Activated naive CD8-positive, alpha-beta T cell treated with anti-CD3 and anti-CD28 coated beads, Interleukin-2, amount 50 U/mL, for 16 hours (primary cell): ENCODE measurements around the gene ZNF23.

Experiments used
- DNase-seq: peaks from one replicate; pipeline ENCODE4 v3.0.0-alpha.2; 2020; ENCODE audit warnings: low read depth, low spot score

The ZNF23 gene

GRCh38 chr16:71472051-71472450 lies 10.0 kb upstream of the ZNF23 start:
- DNase-seq: no peak

GRCh38 chr16:71467810-71468209 lies 5.8 kb upstream of the ZNF23 start:
- DNase-seq: no peak

GRCh38 chr16:71464231-71464630 lies 2.2 kb upstream of the ZNF23 start:
- no peak for DNase-seq

GRCh38 chr16:71460941-71461340 lies 1.1 kb downstream of the ZNF23 start:
- no peak for DNase-seq

- DNase-seq: no peak
Observed at GRCh38 chr16:71460236-71460635, 1.8 kb downstream of the ZNF23 start.

- no peak for DNase-seq
Observed at GRCh38 chr16:71459510-71459909, 2.5 kb downstream of the ZNF23 start.

GRCh38 chr16:71456801-71457200 lies 5.2 kb downstream of the ZNF23 start:
- no peak for DNase-seq

- no peak for DNase-seq
Observed at GRCh38 chr16:71453036-71453435, 9.0 kb downstream of the ZNF23 start.

- DNase-seq: no peak
Observed at GRCh38 chr16:71449020-71449419, 13.0 kb downstream of the ZNF23 start.

GRCh38 chr16:71448274-71448866 lies 13.7 kb downstream of the ZNF23 start:
- no peak for DNase-seq

GRCh38 chr16:71443714-71444113 lies 18.3 kb downstream of the ZNF23 start:
- DNase-seq: no peak

GRCh38 chr16:71442051-71442440 lies 20.0 kb downstream of the ZNF23 start, which contains the start of gene TLE7:
Gene TLE7, minus strand, starts transcription at chr16:71442054. Its CDS starts 8,730 bp downstream, at chr16:71433324.
- no peak for DNase-seq

GRCh38 chr16:71441348-71442050 lies 20.5 kb downstream of the ZNF23 start:
- no peak for DNase-seq

GRCh38 chr16:71440669-71441347 lies 21.2 kb downstream of the ZNF23 start:
- no peak for DNase-seq

- no peak for DNase-seq
Observed at GRCh38 chr16:71439523-71439922, 22.5 kb downstream of the ZNF23 start.

GRCh38 chr16:71436473-71436872 lies 25.6 kb downstream of the ZNF23 start:
- no peak for DNase-seq

- DNase-seq: no peak
Observed at GRCh38 chr16:71432906-71433305, 29.1 kb downstream of the ZNF23 start.

GRCh38 chr16:71431991-71432390 lies 30.1 kb downstream of the ZNF23 start:
- no peak for DNase-seq

GRCh38 chr16:71431176-71431575 lies 30.9 kb downstream of the ZNF23 start:
- no peak for DNase-seq

GRCh38 chr16:71430744-71431143 lies 31.3 kb downstream of the ZNF23 start:
- no peak for DNase-seq

GRCh38 chr16:71429581-71429980 lies 32.5 kb downstream of the ZNF23 start:
- DNase-seq: no peak

- no peak for DNase-seq
Observed at GRCh38 chr16:71428883-71429282, 33.2 kb downstream of the ZNF23 start.

GRCh38 chr16:71428385-71428784 lies 33.7 kb downstream of the ZNF23 start:
- no peak for DNase-seq
